ENCODE data around the gene FAM162A. TPM values are rescaled to one million over a fixed set of nuclear protein-coding genes. Genes with fewer than 3 reads are reported as not detected.

Gene FAM162A
- total RNA-seq, 1 donor from 2014 or later = 23.6 TPM

GRCh38 chr3:122387709-122388108 is 3.7 kb downstream of the FAM162A start:
- DNase-seq (ENCODE audit: low read depth, low spot score) = no peak

GRCh38 chr3:122389197-122389596 is 5.2 kb downstream of the FAM162A start:
- no peak for DNase-seq (ENCODE audit: low read depth, low spot score)

- no peak for DNase-seq (ENCODE audit: low read depth, low spot score)
Measured at GRCh38 chr3:122389892-122390291, 5.9 kb downstream of the FAM162A start.

GRCh38 chr3:122390665-122391064 is 6.7 kb downstream of the FAM162A start:
- DNase-seq (ENCODE audit: low read depth, low spot score) = no peak

GRCh38 chr3:122391681-122392446 is 7.9 kb downstream of the FAM162A start:
- DNase-seq (ENCODE audit: low read depth, low spot score) = no peak

GRCh38 chr3:122392868-122393844 is 9.2 kb downstream of the FAM162A start:
- no peak for DNase-seq (ENCODE audit: low read depth, low spot score)

GRCh38 chr3:122394173-122394572 is 10.2 kb downstream of the FAM162A start:
- DNase-seq (ENCODE audit: low read depth, low spot score) = no peak

- DNase-seq (ENCODE audit: low read depth, low spot score) = no peak
Measured at GRCh38 chr3:122395582-122395981, 11.6 kb downstream of the FAM162A start.

- DNase-seq (ENCODE audit: low read depth, low spot score) = no peak
Measured at GRCh38 chr3:122396511-122396910, 12.5 kb downstream of the FAM162A start.

GRCh38 chr3:122397201-122397600 is 13.2 kb downstream of the FAM162A start:
- DNase-seq (ENCODE audit: low read depth, low spot score) = no peak

GRCh38 chr3:122398920-122399319 is 14.9 kb downstream of the FAM162A start:
- DNase-seq (ENCODE audit: low read depth, low spot score) = no peak

GRCh38 chr3:122403489-122403888 is 19.5 kb downstream of the FAM162A start:
- no peak for DNase-seq (ENCODE audit: low read depth, low spot score)

GRCh38 chr3:122405015-122405414 is 21.0 kb downstream of the FAM162A start:
- DNase-seq (ENCODE audit: low read depth, low spot score) = no peak

GRCh38 chr3:122406198-122406597 is 22.2 kb downstream of the FAM162A start:
- no peak for DNase-seq (ENCODE audit: low read depth, low spot score)

GRCh38 chr3:122407946-122408345 is 24.0 kb downstream of the FAM162A start:
- DNase-seq (ENCODE audit: low read depth, low spot score) = no peak

- DNase-seq (ENCODE audit: low read depth, low spot score) = no peak
Measured at GRCh38 chr3:122409446-122409845, 25.5 kb downstream of the FAM162A start.

- DNase-seq (ENCODE audit: low read depth, low spot score) = no peak
Measured at GRCh38 chr3:122410111-122410510, 26.1 kb downstream of the FAM162A start.

GRCh38 chr3:122410639-122411038 is 26.7 kb downstream of the FAM162A start:
- DNase-seq (ENCODE audit: low read depth, low spot score) = no peak

- no peak for DNase-seq (ENCODE audit: low read depth, low spot score)
Measured at GRCh38 chr3:122414391-122414790, 30.4 kb downstream of the FAM162A start.

- peak; percentile 13 for DNase-seq (ENCODE audit: low read depth, low spot score)
Measured at GRCh38 chr3:122415104-122415744, 31.2 kb downstream of the FAM162A start.

- DNase-seq (ENCODE audit: low read depth, low spot score) = peak; percentile 90
Measured at GRCh38 chr3:122415762-122416654, 32.0 kb downstream of the FAM162A start, which contains the start of gene WDR5B. Gene WDR5B, minus strand, starts transcription at chr3:122416062. Its CDS starts 534 bp downstream, at chr3:122415528.
